GM19351 (cell line): ENCODE results near the gene ADAMTS2.

Source experiments
- ATAC-seq: cut with Tn5 transposase; IDR thresholded peaks from one replicate; pipeline ENCODE4 v1.9.1; 2021; ENCODE audit warnings: mild to moderate bottlenecking, moderate library complexity; ENCODE audit not compliant: unreplicated experiment

The ADAMTS2 gene

DNA sequence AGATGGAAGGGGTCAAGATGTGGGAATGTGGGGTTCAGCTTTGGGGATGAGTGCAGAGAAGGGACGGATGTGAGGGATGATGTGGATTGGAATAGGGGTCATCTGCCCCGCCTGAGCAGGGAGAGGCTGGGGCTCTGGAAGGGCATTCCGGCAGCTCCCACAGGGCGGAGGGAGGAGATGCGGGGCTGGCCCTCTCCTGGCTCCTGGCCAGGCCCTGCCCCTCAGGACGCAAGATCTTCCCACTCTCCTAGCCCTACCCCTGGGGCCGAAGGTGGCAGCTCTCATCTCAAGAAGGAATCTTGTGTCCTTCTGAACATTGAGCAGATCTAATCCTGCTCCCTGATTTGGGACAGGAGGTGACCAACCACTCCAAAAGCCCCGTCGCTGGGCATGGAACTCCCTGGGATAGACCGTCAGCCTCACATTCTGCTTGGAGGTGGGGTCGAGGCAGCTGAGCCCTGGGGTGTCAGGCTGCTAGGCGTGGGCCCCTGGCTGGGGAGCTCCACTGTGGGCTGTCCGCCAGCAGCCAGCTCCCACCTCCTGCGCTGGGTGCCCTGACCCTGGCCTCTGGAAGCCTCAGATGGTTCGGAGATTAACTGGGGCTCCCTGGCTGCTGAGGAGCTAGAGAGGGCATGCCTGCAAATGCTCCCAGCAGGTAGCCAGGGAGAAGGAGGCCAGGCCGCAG is 159.9 kb downstream of the ADAMTS2 start:
- no peak for ATAC-seq

DNA sequence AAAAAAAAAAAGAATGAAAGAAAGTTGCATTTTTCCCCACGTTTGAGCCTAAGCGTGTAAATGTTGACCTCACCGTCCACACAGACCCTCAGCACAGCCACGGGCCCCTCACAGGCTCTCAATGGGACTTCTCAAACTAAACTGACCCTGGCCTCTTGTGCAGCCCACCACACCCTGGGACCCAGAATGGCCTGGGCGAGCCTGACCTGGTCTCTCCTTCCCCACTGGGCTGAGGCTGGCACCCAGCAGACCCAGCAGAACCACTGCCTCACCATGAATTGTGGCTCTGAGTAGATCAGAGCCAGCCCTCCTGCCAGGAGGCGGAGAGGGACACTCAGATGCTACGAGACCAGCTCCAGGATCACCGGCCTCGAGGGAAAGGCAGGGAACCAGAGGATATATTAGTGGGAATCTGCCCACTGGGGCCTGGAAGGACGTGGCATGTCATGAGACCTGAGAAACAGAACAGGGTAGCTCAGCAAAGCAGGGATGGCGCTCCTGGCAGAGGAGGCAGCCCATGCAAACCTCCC is 160.7 kb downstream of the ADAMTS2 start:
- no peak for ATAC-seq

DNA sequence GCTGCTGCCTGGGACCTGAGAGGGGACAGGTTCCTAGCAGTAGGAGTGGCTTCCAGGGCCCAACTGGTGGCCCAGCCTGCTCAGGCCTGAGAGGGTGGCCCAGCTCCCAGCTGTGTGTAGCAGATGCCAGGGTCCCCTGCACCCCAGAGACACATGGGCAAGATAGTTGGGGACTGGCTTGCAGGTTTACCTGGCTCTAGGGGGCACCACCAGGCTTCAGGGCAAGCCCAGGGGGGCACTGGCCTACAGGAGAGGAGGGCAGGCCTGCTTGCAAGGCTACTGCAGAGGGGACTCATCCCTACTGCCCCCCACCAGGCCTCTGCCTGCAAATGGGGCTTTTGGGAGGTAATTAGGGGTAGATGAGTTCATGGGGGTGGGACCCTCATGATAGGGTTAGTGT is 161.8 kb downstream of the ADAMTS2 start:
- no peak for ATAC-seq

DNA sequence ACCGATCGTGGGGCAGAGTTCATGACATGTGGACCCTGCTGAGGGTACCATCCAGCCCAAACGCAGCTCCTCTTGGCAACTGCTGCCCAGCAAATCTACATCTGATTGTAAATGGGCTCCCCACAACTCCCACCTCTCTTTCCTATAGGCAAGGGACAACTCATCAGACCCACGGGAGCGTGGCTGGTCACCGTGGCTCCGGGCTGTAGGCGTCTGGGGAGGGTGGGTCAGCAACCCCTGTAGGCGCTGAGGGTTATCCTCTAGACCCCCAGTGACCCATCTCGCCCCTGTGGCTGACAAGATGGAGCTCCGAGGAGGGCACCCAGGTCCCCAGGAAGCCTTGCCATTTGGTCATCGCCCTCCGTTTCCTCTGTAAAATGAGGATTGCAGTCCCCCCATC is 162.7 kb downstream of the ADAMTS2 start:
- no peak for ATAC-seq

DNA sequence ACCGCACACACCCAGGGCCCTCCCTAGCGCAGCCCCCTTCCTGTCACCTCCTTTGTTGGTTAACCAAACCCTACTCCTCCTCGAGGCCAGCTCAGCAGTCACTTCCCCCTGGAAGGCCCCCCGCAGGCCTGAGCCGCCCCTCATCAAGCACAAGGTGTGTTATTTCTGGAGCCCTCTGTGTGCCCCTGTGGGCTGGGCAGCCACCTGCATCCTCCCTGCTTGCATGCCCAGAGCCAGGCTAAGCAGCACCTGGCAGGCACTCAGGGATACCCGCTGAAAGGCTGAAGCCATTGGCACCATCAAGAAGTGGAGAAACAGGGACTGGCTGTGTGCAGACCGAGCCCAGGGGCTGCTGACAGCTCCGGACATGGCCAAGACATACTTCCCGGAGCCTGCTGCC is 163.3 kb downstream of the ADAMTS2 start:
- no peak for ATAC-seq

DNA sequence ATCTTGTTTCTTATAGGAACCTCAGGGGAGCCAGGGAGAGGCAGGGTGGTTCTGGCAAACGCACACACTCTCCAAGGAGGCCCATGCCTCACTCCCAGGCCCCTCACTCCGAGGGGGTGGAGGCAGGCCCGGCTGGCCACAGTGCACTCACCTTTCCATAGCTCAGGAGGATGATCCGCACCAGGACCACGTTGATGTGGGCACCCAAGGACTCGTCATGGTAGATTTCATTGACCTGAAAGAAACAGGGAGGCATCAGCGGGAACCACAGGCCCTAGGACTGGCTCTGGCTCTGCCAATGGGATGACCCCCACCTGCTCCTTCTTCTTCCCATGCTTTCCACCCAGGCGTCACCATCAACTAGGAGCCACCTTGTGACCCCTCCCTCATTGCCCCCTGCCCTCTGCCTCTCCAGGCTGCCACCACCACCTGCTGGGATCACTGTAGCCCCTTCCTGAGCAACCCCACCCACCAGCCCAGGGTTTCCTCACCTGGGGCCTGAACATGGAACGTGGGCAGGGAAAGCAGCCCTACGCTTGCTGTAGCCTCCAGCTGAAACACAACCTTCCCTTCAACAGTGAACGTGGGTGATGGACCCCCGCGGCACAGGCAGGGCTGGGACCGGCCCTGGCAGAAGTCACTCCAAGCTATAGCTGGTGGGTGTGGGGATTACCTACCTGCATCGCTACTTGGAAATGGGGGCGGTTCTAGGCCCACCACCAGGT is 164.2 kb downstream of the ADAMTS2 start:
- no peak for ATAC-seq

DNA sequence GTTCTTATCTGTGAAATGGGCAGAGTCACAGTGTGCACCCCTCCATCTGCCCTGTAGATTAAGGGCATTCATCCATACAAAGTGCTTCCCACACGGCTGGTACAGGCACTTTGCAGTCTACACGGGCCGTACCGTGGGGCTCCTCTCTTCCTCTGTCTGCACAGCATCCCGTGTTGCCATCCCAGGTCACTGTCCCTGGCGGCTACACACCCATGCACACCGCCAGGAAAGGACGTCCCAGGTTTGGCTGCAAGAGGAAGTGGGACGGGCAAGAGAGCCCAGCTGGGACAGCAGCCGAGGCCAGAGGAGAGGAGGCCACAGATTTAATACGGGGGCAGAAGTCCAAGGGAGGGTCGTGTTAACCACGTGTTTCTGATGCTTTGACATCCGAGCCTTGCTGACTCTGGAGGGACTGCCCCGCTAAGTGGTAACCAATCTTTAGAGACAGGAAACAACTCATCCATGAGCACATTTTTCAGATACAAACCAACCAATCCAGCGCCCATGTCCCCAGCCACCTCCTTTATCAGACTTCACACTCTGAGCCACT is 165.1 kb downstream of the ADAMTS2 start:
- ATAC-seq, result no peak

DNA sequence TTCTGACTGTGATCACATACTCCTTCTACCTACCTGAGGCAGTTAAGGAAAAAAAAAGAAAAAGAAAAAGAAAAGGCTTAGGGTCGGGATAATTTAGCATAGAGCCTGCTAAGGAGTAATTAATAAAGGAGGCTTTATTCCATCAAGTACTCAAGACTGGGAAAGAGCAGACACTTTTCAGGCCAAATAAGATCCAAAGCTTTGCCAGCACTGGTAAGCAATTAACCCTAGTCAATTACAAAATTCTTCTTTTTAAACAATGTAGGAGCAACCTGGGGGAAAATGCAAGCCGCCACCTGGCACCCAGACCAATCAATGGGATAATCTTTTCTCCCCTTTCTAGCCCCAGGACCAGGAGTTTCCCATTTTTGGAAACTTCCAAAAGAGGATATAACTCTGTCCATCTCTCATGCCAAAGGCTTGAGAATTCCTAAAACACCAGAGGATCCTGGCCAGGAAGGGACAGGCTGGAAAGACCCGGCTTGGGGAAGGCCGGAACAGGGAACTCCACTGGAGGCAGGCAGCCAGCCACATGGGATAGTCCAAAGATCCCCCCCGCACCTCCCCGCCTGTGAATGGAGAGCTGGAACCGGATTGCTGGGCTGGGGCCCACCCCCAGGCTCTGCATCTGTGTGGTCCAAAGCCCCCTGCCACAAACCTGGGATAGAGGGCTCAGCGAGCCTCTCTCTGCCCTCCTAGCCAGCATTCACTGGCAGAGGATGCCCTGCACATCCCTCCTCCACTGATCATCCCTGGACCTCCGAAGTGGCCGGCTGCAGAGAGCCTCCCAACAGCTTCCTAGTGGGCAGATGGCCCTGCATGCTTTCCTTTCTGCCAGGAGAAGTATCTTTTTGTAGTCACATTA is 167.3 kb downstream of the ADAMTS2 start:
- no peak for ATAC-seq

DNA sequence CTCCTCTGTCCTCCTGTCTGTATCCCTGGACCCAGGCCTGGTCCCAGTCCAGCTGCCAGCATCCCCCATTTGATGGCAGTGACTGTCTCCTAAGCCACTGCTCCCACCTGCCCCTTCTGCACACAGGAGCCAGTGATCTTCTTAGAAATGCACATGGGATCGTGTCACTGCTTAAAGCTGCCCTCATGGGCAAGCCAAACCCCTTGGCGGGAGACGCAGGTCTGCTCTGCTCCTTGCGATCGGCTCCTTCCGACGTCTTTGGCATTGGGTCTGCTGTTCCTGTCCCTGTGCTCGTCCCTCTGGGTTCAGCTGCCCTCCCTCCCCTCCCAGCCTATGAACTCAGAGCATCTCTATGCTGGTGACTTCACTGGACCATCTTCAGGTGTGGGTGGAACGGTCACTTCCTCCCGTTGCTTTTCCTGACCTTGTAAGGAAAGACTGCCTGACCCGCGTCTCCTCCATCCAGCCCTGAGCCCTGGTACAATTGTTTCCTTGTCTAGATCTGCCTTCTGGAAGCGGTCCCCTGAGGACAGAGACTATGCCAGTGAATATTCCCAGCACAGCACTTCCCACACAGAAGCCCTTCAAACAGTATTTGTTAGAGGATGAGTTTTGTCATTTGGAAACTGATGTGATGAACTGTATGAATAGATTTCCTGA is 168.6 kb downstream of the ADAMTS2 start:
- no peak for ATAC-seq

DNA sequence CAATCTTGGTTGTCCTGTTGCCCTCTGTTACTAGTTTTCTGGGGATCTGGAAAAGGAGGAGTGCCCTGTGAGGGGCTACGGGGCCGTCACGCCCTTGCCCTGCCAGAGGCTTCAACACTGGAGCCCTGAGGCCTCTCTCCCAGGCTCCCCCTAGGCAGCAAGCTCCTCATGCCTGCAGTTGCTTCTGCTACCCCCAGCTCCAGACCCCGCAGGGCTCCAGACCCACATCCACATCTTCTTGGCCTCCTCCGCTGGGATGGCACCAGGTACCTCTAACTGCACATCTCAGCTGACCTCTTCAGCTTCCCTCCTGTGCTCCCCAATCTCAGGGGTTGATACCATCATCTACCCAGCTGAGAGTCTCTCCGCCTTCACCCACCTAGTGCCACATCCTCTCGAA is 169.1 kb downstream of the ADAMTS2 start:
- no peak for ATAC-seq

DNA sequence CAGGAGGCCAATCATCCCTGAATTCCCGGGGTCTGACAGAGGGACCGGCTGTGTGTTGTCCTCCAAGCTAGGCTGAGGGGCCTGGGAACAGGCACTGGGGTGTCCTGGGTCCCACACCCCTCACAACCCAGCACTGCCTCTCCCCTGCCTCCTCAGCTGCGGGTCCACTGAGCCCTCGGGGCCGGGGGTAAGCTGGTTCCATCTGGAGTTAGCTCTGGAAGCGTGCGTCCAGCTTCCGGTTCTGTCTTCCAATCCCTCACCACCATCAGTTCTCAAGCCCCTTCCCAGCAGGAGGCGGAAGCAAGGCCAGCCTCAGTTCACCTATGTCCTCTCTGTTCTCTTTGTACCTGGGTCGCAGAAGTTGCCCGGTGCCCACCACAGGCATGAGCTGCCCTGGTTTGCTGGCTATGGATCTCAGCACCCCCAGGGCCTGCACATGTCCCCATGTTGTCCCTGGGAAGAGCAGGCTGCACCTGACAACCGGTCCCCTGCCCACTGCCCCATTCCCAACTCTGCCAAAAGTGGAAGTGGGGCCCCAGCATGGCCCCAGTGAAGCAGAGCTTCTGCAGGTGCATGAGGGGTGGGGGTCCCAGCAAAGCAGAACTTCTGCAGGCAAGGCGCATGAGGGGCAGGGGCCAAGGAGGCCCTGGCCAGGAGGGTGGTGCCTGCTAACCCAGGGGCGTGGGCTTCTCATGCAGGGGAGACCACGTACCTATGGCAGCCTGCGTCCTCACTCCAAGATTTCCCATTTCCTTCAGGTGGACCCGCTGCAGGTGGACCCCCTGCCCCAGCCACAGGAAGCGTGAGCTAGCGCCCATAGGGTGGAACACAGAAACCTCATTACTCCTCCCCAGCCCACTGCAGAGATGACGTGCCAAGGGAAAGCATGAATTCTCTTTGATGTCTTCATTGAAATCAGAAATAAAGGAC is 173.2 kb downstream of the ADAMTS2 start:
- ATAC-seq, result no peak

DNA sequence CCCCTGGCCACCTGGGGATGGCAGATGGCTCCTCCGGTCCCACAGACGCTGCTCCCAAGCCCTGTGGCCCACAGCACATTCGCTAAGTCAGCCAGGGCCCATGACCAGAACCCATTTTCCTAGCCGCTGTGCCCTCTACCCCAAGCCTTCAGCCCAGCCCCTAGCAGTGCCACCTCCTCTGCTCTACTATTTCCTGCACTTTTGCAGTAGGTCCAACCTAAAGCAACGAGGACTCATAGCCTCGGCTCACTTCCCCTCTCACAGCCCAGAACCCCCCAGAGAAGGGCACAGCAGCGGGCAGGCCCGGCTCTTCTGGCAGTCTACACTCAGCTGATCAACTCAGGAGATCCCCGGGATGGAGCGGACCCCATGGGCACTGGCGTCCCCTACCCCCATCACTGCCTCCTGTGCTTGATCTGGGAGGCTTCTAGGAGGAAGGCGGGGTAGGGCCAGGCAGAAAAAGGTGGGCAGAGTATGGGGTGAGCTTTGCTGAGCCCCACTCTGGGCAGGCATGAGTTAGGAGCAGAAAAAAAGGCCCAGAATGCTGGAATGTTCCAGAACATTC is 173.9 kb downstream of the ADAMTS2 start:
- no peak for ATAC-seq

DNA sequence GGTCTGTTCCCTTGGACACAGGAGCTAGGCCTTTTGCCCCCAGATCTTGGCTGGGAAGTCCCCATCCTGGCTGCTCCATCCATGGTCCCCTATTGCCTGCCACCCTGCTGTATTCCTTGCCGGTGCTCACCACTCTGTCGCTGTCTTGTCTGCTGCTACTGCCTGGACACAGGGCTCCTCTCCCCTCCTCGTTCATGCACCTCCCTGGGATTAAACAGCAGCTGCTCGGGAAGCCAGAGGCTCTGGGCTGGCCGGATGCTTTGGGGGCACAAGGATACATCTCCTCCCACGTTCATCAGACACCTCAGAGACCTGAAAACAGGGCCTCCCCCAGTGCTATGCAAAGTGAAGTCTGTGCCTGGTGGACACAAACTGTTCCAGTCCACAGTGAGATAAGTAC is 174.7 kb downstream of the ADAMTS2 start:
- no peak for ATAC-seq

DNA sequence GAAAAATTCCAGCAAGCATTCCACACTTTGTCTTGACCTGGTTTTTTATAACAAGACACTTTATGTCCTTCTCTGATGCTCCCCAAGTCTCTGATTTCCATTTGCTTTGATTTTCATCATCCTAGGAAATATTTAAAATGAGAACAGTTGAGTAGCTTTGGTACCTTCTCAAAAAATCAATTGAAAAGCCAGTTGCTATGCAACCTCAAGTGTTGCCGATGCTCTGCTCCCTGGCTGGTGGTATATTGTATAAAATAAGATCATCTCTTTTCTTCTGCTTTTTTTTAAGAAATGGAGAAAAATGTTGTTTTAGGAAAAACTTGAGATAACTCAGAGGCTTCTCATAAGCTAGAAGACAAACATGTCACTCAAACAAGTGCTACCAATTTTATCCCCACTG is 175.4 kb downstream of the ADAMTS2 start:
- no peak for ATAC-seq

DNA sequence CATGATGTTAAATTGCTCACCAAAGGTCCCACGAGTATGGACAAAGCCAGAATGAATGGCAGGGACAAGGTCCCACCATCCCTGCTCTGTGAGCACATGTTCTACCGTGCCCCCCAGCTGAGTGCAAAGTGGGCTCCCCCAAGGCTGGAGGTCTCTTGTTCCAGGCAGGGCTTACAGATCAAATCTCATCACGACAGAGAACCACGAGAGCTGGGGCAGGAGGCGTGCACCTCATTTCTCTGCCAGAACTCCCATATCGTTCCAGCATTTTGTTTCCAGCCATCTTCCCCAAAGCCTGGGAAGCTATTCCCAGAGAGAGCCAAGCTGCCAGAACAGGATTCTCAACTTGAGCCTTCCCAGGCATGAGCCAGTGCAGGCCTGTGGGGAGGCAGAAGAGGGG is 176.6 kb downstream of the ADAMTS2 start:
- ATAC-seq, result no peak

DNA sequence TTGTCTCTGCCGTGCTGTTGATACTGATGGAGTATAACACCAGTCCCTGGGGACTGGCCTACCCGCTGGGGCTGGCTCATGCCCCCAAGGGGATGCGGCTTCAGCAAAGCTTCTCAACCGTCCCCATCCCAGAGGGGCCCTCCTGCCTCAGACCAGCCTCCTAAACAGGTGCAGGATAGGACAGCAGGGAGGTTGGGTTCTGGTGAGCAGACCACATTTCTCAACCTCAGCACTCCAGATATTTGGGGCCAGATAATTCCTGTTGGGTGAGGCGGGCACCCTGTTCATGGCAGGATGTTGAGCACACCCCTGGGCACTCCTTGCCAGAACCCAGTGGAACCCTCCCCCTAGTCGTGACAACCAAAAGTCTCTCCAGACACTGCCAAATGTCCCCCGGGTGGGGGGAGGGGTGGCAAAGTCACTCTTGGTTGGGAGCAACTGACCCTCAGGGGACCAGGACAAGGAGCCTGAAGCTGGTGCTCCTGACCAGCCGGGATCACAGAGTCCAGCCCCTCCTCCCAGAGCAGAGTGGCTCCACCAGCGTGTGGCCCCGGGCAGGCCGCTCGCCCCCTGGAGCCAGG is 177.3 kb downstream of the ADAMTS2 start:
- no peak for ATAC-seq

DNA sequence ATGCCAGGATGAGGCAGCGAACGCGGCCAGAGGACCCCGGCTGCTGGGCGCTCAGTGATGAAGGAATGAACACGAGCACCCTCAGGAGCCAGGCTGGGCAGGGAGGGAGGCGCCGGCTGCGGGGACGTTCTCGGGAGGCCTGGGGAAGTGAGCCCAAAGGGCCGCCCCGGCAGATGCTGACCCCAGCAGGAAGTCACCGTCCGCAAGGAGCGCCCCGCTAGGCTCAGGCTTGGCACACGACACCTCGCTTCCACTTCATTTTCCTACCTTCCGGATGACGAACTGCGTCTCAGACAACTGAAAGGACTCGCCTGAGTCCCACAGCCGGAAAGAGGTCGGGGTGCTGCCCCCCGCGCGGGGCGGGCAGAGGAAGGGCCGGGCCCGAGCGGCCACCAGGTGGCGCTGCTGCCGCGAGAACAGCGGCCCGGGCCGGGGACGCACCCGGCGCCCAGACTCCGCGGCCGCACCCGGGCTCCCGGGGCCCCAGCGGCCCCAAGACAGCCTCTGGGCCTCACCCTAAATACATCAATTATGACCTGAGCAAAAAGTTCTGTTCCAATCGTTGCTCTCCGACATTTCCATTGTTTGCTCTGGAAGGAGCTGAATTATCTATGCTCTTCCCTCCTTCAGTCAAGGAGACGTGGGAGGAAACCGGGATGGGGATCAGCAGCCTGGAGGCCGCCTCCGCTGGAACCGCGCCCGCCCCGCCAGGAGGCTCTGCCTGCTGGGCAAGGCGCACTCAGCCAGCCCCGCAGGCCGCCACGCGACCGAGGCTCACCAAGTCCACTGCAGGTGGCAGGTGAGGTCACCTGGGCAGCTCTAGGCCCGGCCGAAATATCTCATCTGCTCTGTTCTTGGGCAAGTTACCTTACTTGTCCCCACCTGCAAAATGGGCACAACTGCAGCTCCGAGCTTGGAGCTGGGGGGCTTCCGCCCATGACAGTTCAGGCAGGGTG is 178.1 kb downstream of the ADAMTS2 start:
- ATAC-seq, result no peak
